Panc1 (cell line): ENCODE results near the gene M6PR. TPM values are rescaled to one million over a fixed set of nuclear protein-coding genes. Genes with fewer than 3 reads are reported as not detected.

Experiments used
- ATAC-seq: fragments of 200-7000 bp; cut with Tn5 transposase; 2 replicates; pipeline ENCODE4 v1.9.1; 2020; ENCODE audit warnings: mild to moderate bottlenecking, moderate library complexity
- BruUV-seq: library from RNA; stranded (reverse); fragments of 400-500 nt; replicated peaks from 2 replicates; lab custom pipeline; 2021; lab: Mats Ljungman, UMichigan
- CTCF ChIA-PET: fragments of 300-600 bp; sonication (Branson Sonifier 250); formaldehyde crosslinking; loops from one replicate; lab custom pipeline; 2022; ENCODE audit warnings: antibody characterized with exemption; lab: Charles Lee
- POLR2A ChIA-PET: fragments of 300-600 bp; sonication (Branson Sonifier 250); formaldehyde crosslinking; loops from one replicate; lab custom pipeline; 2022; ENCODE audit warnings: antibody characterized with exemption; lab: Charles Lee
- DNase-seq: peaks from one replicate; pipeline ENCODE4 v3.0.0-alpha.2; 2010; ENCODE audit warnings: low read depth, low spot score
- H3K27ac ChIP-seq: 2 replicates; pipeline ENCODE4 v1.5.1; 2011; ENCODE audit warnings: mild to moderate bottlenecking, low read length, inconsistent platforms
- H3K27me3 ChIP-seq: fragments of 200-500 bp; sonication (Bioruptor generic); 2 replicates; pipeline ENCODE4 v1.6.0; 2014; ENCODE audit warnings: low read length, inconsistent platforms; ENCODE audit not compliant: control insufficient read depth, insufficient read depth
- H3K36me3 ChIP-seq: fragments of 200-500 bp; sonication (Bioruptor generic); 2 replicates; pipeline ENCODE4 v1.5.1; 2014; ENCODE audit warnings: inconsistent platforms, mild to moderate bottlenecking, low read length, moderate library complexity; ENCODE audit not compliant: control insufficient read depth, insufficient read depth
- H3K4me1 ChIP-seq: 2 replicates; pipeline ENCODE4 v1.5.1; 2011; ENCODE audit warnings: inconsistent platforms, mild to moderate bottlenecking, low read length, moderate library complexity; ENCODE audit not compliant: control insufficient read depth, insufficient read depth
- H3K4me3 ChIP-seq, 2 experiments: 2 replicates each; pipeline ENCODE4 v1.5.1; 2011 to 2012; ENCODE audit warnings: low read depth in 2 of 2, low read length in 2 of 2, mild to moderate bottlenecking in 2 of 2, inconsistent platforms in 1 of 2, moderate library complexity in 1 of 2
- H3K9me3 ChIP-seq: fragments of 200-500 bp; sonication (Bioruptor generic); 2 replicates; pipeline ENCODE4 v1.5.1; 2014; ENCODE audit warnings: low read depth, mild to moderate bottlenecking, inconsistent platforms, low read length, moderate library complexity; ENCODE audit not compliant: control insufficient read depth, insufficient read depth
- CTCF ChIP-seq: fragments of 450-650 bp; IDR thresholded peaks from 2 replicates; pipeline ENCODE4 v1.5.1; 2017; ENCODE audit warnings: mild to moderate bottlenecking
- POLR2AphosphoS5 ChIP-seq: IDR thresholded peaks from 2 replicates; pipeline ENCODE4 v1.6.1; 2012; ENCODE audit warnings: mild to moderate bottlenecking, low read depth, low read length, moderate library complexity
- REST ChIP-seq, 2 experiments: IDR thresholded peaks; 2 replicates each; pipeline ENCODE4 v1.6.1; 2011 to 2012; ENCODE audit warnings: low read depth in 2 of 2, control low read depth in 1 of 2, low read length in 1 of 2, mild to moderate bottlenecking in 1 of 2, moderate library complexity in 1 of 2; ENCODE audit not compliant: insufficient read depth in 1 of 2
- SIN3A ChIP-seq: IDR thresholded peaks from 2 replicates; pipeline ENCODE4 v1.6.1; 2012; ENCODE audit warnings: low read depth, mild to moderate bottlenecking, low read length, moderate library complexity, borderline replicate concordance; ENCODE audit not compliant: insufficient read depth
- TCF7L2 ChIP-seq: IDR thresholded peaks from 2 replicates; pipeline ENCODE4 v1.6.1; 2011; ENCODE audit warnings: mild to moderate bottlenecking, low read depth, low read length, inconsistent platforms
- in situ Hi-C: cut with HindIII; loops from 2 replicates; pipeline ENCODE4 v1.10.0; 2016; ENCODE audit warnings: low sequenced_read_pairs, low pct_unique_long_range_greater_than_20kb
- intact Hi-C: fragments of 100-400 bp; cut with micrococcal nuclease; formaldehyde crosslinking; loops from one replicate; pipeline ENCODE4 v1.10.0; 2022; ENCODE audit not compliant: unreplicated experiment
- total RNA-seq: library from RNA; stranded (reverse); gene quantifications from one replicate; pipeline ENCODE4 v1.2.1, GENCODE V29; 2021; ENCODE audit not compliant: unreplicated experiment

The M6PR gene
- total RNA-seq, 1 experiment from 2014 or later: 161 TPM

- Histone ChIP-seq H3K4me1 (no peaks in the 10 kb centered on the region), H3K27ac (no peak overlapping the region), H3K9me3 (no peaks in the 10 kb centered on the region), H3K36me3 (no peaks in the 10 kb centered on the region), H3K27me3 (no peaks in the 10 kb centered on the region), H3K4me3 (no peak overlapping the region)
- intact Hi-C loops: no loop called here
- ATAC-seq: no peak
- no peak for TF ChIP-seq POLR2AphosphoS5
- no peak for TF ChIP-seq SIN3A
- no peak for TF ChIP-seq REST (IDR thresholded peaks at IDR 0.05; ENCODE audit: insufficient read depth in 1 of 2, low read depth in 2 of 2, low read length in 1 of 2)
- no peak for TF ChIP-seq CTCF
- no peak for TF ChIP-seq TCF7L2
- in situ Hi-C loops: no loop called here
- ChIA-PET CTCF (no interaction called here), POLR2A (no interaction called here)
- no TSS peak for BruUV-seq
- no peak for DNase-seq
These were observed 35.8 kb upstream of the M6PR start for GRCh38 chr12:8985213-8985754.

- no peak for DNase-seq
- Histone ChIP-seq H3K27ac (no peak overlapping the region), H3K36me3 (no peaks in the 10 kb centered on the region), H3K27me3 (no peaks in the 10 kb centered on the region), H3K9me3 (no peaks in the 10 kb centered on the region), H3K4me1 (no peaks in the 10 kb centered on the region), H3K4me3 (no peak overlapping the region)
- ChIA-PET POLR2A (no interaction called here), CTCF (no interaction called here)
- in situ Hi-C loops: no loop called here
- ATAC-seq: no peak
- no TSS peak for BruUV-seq
- TF ChIP-seq POLR2AphosphoS5: no peak
- no peak for TF ChIP-seq SIN3A
- TF ChIP-seq TCF7L2: no peak
- no peak for TF ChIP-seq REST (IDR thresholded peaks at IDR 0.05; ENCODE audit: insufficient read depth in 1 of 2, low read depth in 2 of 2, low read length in 1 of 2)
- no peak for TF ChIP-seq CTCF
- intact Hi-C loops: no loop called here
These were observed 30.7 kb upstream of the M6PR start for GRCh38 chr12:8980137-8980536.
